Fibroblast of lung (primary cell): Measurements from ENCODE around the gene SYVN1. TPM values are rescaled to one million over a fixed set of nuclear protein-coding genes. Genes with fewer than 3 reads are reported as not detected.

Source experiments
- DNase-seq, 2 donors: peaks; one replicate each; pipeline versions ENCODE4 v3.0.0 to v3.0.0-alpha.2; 2010; ENCODE audit warnings: low read depth in 2 of 2
- H2AFZ ChIP-seq: 2 replicates; pipeline ENCODE4 v1.5.1; 2012; ENCODE audit warnings: low read length, control low read depth, inconsistent platforms
- H3K27ac ChIP-seq: 2 replicates; pipeline ENCODE4 v1.5.1; 2011; ENCODE audit warnings: low read length, control low read depth; ENCODE audit not compliant: insufficient read depth
- H3K27me3 ChIP-seq: 2 replicates; pipeline ENCODE4 v1.5.1; 2011; ENCODE audit warnings: mild to moderate bottlenecking, low read length; ENCODE audit not compliant: control insufficient read depth, insufficient read depth
- H3K36me3 ChIP-seq: 2 replicates; pipeline ENCODE4 v1.5.1; 2011; ENCODE audit warnings: low read length; ENCODE audit not compliant: control insufficient read depth, insufficient read depth
- H3K4me1 ChIP-seq: 2 replicates; pipeline ENCODE4 v1.5.1; 2011; ENCODE audit warnings: low read length; ENCODE audit not compliant: control insufficient read depth, insufficient read depth; ENCODE audit errors: extremely low read depth
- H3K4me2 ChIP-seq: 2 replicates; pipeline ENCODE4 v1.5.1; 2011; ENCODE audit warnings: low read length, control low read depth; ENCODE audit not compliant: insufficient read depth; ENCODE audit errors: extremely low read depth
- H3K4me3 ChIP-seq, 4 experiments: fragments of 200-600 bp in 1 of 4; sonication (generic) in 1 of 4; replicated peaks in 1 of 4; 2 replicates each; pipeline ENCODE4 v1.5.1; 2011 to 2016; ENCODE audit warnings: low read length in 4 of 4, low read depth in 3 of 4, mild to moderate bottlenecking in 3 of 4, control low read depth in 2 of 4, inconsistent platforms in 1 of 4, mixed read lengths in 1 of 4; ENCODE audit not compliant: insufficient read depth in 1 of 4; ENCODE audit errors: control extremely low read depth in 1 of 4
- H3K79me2 ChIP-seq: 2 replicates; pipeline ENCODE4 v1.5.1; 2012; ENCODE audit warnings: mild to moderate bottlenecking, low read length, inconsistent platforms; ENCODE audit not compliant: control insufficient read depth, insufficient read depth
- H3K9ac ChIP-seq: 2 replicates; pipeline ENCODE4 v1.5.1; 2011; ENCODE audit warnings: mild to moderate bottlenecking, low read length, control low read depth; ENCODE audit not compliant: insufficient read depth
- H3K9me3 ChIP-seq: 2 replicates; pipeline ENCODE4 v1.5.1; 2012; ENCODE audit warnings: low read depth, low read length; ENCODE audit not compliant: control insufficient read depth, insufficient read depth
- H4K20me1 ChIP-seq: 2 replicates; pipeline ENCODE4 v1.5.1; 2011; ENCODE audit warnings: low read length; ENCODE audit not compliant: control insufficient read depth, insufficient read depth; ENCODE audit errors: extremely low read depth
- EZH2 ChIP-seq: IDR thresholded peaks from 2 replicates; pipeline ENCODE4 v1.5.1; 2012; ENCODE audit warnings: low read length, control low read depth, mild to moderate bottlenecking; ENCODE audit errors: missing control alignments
- polyA plus RNA-seq, 2 donors: library from polyadenylated mRNA; depleted of rRNA in 1 of 2; stranded (reverse) in 1 of 2; unstranded in 1 of 2; fragments of >200 nt; gene quantifications; 2 replicates each; pipeline ENCODE4 v1.2.1, GENCODE V29; 2011 to 2012; ENCODE audit warnings: missing spikeins in 1 of 2
- total RNA-seq: library from RNA; depleted of rRNA; stranded (reverse); fragments of >200 nt; gene quantifications from 2 replicates; pipeline ENCODE4 v1.2.1, GENCODE V29; 2014
- TF ChIP-seq, protein P1 (sequence below), 2 donors: IDR thresholded peaks in 1 of 2; conservative IDR thresholded peaks in 1 of 2; 1 replicate in 1 of 2; 2 replicates in 1 of 2; pipeline ENCODE4 v1.5.1; 2011 to 2012; ENCODE audit warnings: low read length in 2 of 2, control low read depth in 1 of 2, inconsistent platforms in 1 of 2, low read depth in 1 of 2, mild to moderate bottlenecking in 1 of 2

SYVN1 gene
- total and polyA plus RNA-seq, 2 donors (not counting 1 experiment from before 2014, with no cell fraction given), result 15.5 to 25.2 TPM

DNA sequence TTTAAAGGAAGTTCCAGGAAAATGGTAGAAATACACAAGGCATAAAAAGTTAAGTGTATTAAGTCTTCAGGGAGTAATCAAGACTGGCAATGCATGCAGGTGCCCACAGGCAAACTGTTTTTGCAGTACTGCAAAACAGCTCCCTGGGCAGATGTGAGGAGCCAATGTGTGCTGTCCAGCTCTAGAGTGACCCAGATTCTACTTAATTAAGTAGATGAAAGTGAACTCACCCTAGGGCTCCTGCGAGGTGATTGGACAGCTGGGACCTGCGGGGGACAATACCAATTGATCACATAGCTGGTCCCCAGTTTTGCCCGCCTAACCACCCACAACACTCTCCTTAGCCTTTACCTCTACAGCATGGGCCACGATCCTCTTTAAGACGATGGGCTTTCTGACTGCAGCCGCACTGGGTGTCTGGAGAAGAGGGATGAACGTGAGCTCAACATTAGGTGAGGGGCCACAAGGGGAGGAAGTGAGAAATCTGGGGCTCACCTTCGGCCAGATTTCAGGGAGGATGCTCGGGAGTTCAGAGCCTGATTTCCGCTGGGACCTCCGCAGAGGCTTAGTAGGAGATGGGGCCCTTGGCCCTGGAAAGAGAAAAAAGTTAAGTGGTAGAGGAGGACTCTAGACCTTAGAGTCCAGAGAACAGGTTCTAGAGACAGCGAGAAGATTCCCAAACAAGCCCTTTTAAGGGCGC lies 51.0 kb downstream of the SYVN1 start:
- no peak for DNase-seq
- Histone ChIP-seq H3K9ac (peak overlapping the region; percentile 95), H3K27me3 (no peaks in the 10 kb centered on the region), H3K4me2 (peak overlapping the region; percentile 98), H2AFZ (peak overlapping the region; percentile 88), H3K27ac (peak overlapping the region; percentile 85), H3K4me3 (peak overlapping the region; percentile 71 to 91 (median 84)), H3K36me3 (peaks cover 17% of the 10 kb centered on the region), H3K9me3 (no peaks in the 10 kb centered on the region), H3K4me1 (peaks cover 11% of the 10 kb centered on the region), H4K20me1 (no peaks in the 10 kb centered on the region), H3K79me2 (peaks cover 44% of the 10 kb centered on the region)
- no peak for TF ChIP-seq EZH2
- TF ChIP-seq, protein P1, sequence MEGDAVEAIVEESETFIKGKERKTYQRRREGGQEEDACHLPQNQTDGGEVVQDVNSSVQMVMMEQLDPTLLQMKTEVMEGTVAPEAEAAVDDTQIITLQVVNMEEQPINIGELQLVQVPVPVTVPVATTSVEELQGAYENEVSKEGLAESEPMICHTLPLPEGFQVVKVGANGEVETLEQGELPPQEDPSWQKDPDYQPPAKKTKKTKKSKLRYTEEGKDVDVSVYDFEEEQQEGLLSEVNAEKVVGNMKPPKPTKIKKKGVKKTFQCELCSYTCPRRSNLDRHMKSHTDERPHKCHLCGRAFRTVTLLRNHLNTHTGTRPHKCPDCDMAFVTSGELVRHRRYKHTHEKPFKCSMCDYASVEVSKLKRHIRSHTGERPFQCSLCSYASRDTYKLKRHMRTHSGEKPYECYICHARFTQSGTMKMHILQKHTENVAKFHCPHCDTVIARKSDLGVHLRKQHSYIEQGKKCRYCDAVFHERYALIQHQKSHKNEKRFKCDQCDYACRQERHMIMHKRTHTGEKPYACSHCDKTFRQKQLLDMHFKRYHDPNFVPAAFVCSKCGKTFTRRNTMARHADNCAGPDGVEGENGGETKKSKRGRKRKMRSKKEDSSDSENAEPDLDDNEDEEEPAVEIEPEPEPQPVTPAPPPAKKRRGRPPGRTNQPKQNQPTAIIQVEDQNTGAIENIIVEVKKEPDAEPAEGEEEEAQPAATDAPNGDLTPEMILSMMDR (conservative IDR thresholded peaks at IDR 0.05 in 1 of 2, IDR thresholded peaks at IDR 0.05 in 1 of 2; ENCODE audit: low read depth in 1 of 2, low read length in 2 of 2), result no peak

DNA sequence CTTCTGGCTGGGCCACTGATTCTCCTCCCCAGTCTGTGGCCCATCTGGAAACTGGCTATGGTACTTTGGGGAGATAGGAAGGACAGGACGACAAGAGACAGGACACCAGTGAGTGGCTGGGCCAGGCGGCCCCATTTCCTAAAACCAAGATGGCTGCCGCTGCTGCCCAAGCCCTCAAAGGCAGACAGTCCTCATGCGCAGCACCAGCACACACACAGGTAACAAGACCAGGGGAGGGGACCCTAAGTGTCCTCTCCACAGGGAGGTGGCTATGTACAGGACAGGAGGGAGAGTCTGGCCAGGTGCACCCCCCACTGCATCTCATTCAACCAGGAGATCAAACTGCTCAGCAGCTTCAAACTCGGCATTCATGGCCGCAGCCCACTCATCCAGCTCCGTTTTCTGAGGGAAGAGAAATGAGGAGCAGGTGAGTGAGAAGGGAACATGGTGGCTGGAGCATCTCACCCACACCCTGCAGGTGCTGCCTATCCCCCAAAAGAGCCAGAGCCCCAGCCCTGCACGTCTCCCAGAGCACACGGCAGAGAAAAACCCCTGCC lies 55.5 kb downstream of the SYVN1 start:
- H3K9me3 ChIP-seq, result no peaks in the 10 kb centered on the region
- no peak overlapping the region for H3K4me2 ChIP-seq
- no peak overlapping the region for H3K4me3 ChIP-seq
- TF ChIP-seq, protein P1 (conservative IDR thresholded peaks at IDR 0.05 in 1 of 2, IDR thresholded peaks at IDR 0.05 in 1 of 2; ENCODE audit: low read depth in 1 of 2, low read length in 2 of 2), result no peak
- TF ChIP-seq EZH2, result no peak
- no peak overlapping the region for H3K9ac ChIP-seq
- H3K4me1 ChIP-seq, result peaks cover 7% of the 10 kb centered on the region
- DNase-seq, result no peak
- H3K27me3 ChIP-seq, result no peaks in the 10 kb centered on the region
- peaks cover 3% of the 10 kb centered on the region for H3K36me3 ChIP-seq
- no peaks in the 10 kb centered on the region for H4K20me1 ChIP-seq
- H3K79me2 ChIP-seq, result peaks cover 30% of the 10 kb centered on the region
- H3K27ac ChIP-seq, result no peak overlapping the region
- no peak overlapping the region for H2AFZ ChIP-seq

DNA sequence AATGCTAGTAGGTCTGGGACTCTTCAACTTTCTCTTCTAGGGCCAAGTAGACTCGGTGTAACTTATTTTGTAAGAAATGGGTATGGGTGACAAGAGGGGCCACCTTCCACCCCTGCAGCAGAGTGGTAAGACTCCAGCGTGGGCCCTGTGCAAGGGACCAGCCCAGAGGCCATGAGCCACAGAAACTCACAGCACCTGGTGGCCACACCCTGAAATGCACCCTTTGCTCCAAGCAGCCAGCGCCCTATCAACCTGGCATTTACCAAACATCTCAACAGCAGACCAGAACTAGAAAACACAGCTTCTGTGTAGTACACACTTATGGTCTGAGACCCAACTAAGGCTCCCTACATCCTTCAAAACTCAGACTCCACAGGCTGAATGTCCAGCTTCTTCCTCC lies 56.2 kb downstream of the SYVN1 start:
- Histone ChIP-seq H2AFZ (no peak overlapping the region), H3K36me3 (peaks cover 3% of the 10 kb centered on the region), H3K4me3 (no peak overlapping the region), H3K27ac (no peak overlapping the region), H3K4me2 (no peak overlapping the region), H3K79me2 (peaks cover 24% of the 10 kb centered on the region), H3K27me3 (no peaks in the 10 kb centered on the region), H3K4me1 (peaks cover 5% of the 10 kb centered on the region), H3K9me3 (no peaks in the 10 kb centered on the region), H4K20me1 (no peaks in the 10 kb centered on the region), H3K9ac (no peak overlapping the region)
- peak; percentile 9 to 15 for DNase-seq
- TF ChIP-seq, protein P1 (conservative IDR thresholded peaks at IDR 0.05 in 1 of 2, IDR thresholded peaks at IDR 0.05 in 1 of 2; ENCODE audit: low read depth in 1 of 2, low read length in 2 of 2), result peak; percentile 30 to 58
- TF ChIP-seq EZH2, result no peak
